ENCODE results near the gene GOLGA6A.
"Not testable (repeated sequence)": the region's sequence is repeated elsewhere in the genome, so short reads cannot be mapped to it uniquely, and the experiment has no call there.

Gene GOLGA6A

DNA sequence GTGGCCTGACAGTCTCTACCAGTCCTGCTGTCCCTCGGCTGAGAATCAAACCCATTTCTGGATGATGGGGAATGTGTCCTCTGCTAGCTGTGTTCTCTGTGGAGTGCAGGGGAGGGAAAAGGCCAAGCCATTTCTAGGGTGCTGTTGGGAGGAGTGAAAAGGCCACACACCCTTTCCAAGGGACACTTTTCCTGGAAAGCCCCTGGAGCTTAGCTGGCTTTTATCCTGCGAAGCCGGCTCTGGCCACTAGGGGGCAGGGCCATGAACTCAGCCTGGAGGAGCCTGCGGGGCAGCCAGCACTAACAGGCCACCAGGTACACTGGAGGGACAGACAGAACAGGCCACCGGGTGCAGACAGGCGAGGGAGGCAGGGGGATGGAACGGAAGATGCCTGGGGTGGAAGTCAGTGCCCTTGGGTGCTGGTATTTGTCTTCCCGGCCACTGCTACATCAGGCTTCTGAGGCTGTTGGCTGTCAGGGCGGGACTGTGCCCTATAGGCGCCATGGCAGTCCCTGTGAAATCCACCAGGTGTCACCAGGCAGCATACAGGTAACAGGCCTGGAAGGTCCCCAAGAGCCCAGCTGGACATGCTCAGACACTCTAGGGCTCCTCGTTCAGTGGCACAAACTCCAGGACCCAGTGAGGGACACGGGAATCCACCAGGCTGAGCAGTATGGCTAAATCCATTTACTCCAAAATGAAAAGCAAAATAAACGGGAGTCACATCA, 16.5 kb downstream of the GOLGA6A start:
- H3K27me3 ChIP-seq (ENCODE audit: control insufficient read depth, low read length); H3K9me2 ChIP-seq (replicated peaks; ENCODE audit: control insufficient read depth, low read length); H3K4me3 ChIP-seq (ENCODE audit: low read length); H3K27ac ChIP-seq (ENCODE audit: low read depth, low read length); H3F3A ChIP-seq (ENCODE audit: control insufficient read depth, insufficient read depth); H4K20me1 ChIP-seq (ENCODE audit: control insufficient read depth, insufficient read depth, low read depth, low read length); H3K79me2 ChIP-seq (ENCODE audit: control insufficient read depth, low read length); H3K9me3 ChIP-seq (ENCODE audit: control insufficient read depth, insufficient read depth, low read length); H3K4me1 ChIP-seq (ENCODE audit: control insufficient read depth, low read length); H3K4me2 ChIP-seq (ENCODE audit: low read length); H3K36me3 ChIP-seq (ENCODE audit: control insufficient read depth, low read length): not testable (repeated sequence)
- TF ChIP-seq, protein P1, sequence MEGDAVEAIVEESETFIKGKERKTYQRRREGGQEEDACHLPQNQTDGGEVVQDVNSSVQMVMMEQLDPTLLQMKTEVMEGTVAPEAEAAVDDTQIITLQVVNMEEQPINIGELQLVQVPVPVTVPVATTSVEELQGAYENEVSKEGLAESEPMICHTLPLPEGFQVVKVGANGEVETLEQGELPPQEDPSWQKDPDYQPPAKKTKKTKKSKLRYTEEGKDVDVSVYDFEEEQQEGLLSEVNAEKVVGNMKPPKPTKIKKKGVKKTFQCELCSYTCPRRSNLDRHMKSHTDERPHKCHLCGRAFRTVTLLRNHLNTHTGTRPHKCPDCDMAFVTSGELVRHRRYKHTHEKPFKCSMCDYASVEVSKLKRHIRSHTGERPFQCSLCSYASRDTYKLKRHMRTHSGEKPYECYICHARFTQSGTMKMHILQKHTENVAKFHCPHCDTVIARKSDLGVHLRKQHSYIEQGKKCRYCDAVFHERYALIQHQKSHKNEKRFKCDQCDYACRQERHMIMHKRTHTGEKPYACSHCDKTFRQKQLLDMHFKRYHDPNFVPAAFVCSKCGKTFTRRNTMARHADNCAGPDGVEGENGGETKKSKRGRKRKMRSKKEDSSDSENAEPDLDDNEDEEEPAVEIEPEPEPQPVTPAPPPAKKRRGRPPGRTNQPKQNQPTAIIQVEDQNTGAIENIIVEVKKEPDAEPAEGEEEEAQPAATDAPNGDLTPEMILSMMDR (IDR thresholded peaks at IDR 0.05; ENCODE audit: low read depth, low read length, poor library complexity, severe bottlenecking): peak; percentile 38

DNA sequence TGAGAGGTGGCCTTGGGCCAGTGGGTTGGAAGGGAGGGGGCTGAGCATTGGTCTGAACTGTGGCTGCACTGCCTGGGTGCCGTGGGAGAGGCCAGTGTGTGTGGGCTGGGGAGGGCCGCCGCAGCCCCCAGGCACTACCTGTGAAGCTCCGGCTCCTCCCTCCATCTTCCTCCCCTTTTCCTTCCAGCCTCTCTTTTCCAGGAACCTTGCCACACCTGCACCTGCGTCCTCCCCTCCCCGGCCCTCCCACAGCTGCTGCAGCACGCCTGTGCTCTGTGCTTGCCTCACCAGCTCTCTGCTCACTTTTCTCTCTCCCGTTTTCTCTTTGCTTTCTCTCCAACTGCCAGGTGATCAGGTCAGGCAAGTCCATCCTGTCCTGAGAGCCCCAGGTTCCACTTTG, 17.5 kb downstream of the GOLGA6A start:
- not testable (repeated sequence) for H3K4me1 ChIP-seq (ENCODE audit: control insufficient read depth, low read length); H3K9me3 ChIP-seq (ENCODE audit: control insufficient read depth, insufficient read depth, low read length); H3K79me2 ChIP-seq (ENCODE audit: control insufficient read depth, low read length); H3K4me3 ChIP-seq (ENCODE audit: low read length); H4K20me1 ChIP-seq (ENCODE audit: control insufficient read depth, insufficient read depth, low read depth, low read length); H3K4me2 ChIP-seq (ENCODE audit: low read length); H3K9me2 ChIP-seq (replicated peaks; ENCODE audit: control insufficient read depth, low read length); H3F3A ChIP-seq (ENCODE audit: control insufficient read depth, insufficient read depth); H3K36me3 ChIP-seq (ENCODE audit: control insufficient read depth, low read length); H3K27me3 ChIP-seq (ENCODE audit: control insufficient read depth, low read length); H3K27ac ChIP-seq (ENCODE audit: low read depth, low read length)

DNA sequence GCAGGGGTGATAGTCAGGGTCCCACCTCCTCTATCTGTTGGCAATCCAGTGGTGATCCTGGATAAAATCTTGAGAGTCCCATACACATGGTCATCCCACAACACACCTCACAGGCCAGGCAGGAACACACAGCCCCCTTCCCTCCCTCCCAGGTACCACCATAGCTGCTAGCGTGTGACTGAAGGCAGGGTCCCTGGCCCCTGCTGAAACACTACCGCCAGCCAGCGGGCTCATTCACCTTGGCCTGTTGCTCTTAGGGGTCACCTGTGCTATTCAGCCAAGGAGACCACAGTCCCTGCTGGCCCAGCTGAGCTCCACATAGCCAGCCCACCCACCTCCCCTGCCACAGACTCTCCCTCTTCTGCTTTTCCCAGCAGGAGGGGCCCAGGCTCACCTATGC, 18.2 kb downstream of the GOLGA6A start:
- H3K4me1 ChIP-seq (ENCODE audit: control insufficient read depth, low read length); H3F3A ChIP-seq (ENCODE audit: control insufficient read depth, insufficient read depth); H3K9me2 ChIP-seq (replicated peaks; ENCODE audit: control insufficient read depth, low read length); H3K36me3 ChIP-seq (ENCODE audit: control insufficient read depth, low read length); H3K27ac ChIP-seq (ENCODE audit: low read depth, low read length); H3K79me2 ChIP-seq (ENCODE audit: control insufficient read depth, low read length); H3K4me3 ChIP-seq (ENCODE audit: low read length); H3K9me3 ChIP-seq (ENCODE audit: control insufficient read depth, insufficient read depth, low read length); H3K27me3 ChIP-seq (ENCODE audit: control insufficient read depth, low read length); H3K4me2 ChIP-seq (ENCODE audit: low read length); H4K20me1 ChIP-seq (ENCODE audit: control insufficient read depth, insufficient read depth, low read depth, low read length): not testable (repeated sequence)

GRCh38 chr15:74063425-74064146, 18.8 kb downstream of the GOLGA6A start:
- H3K4me2 ChIP-seq (ENCODE audit: low read length); H3K27ac ChIP-seq (ENCODE audit: low read depth, low read length); H3K9me3 ChIP-seq (ENCODE audit: control insufficient read depth, insufficient read depth, low read length); H3K79me2 ChIP-seq (ENCODE audit: control insufficient read depth, low read length); H3K27me3 ChIP-seq (ENCODE audit: control insufficient read depth, low read length); H3F3A ChIP-seq (ENCODE audit: control insufficient read depth, insufficient read depth); H3K9me2 ChIP-seq (replicated peaks; ENCODE audit: control insufficient read depth, low read length); H3K36me3 ChIP-seq (ENCODE audit: control insufficient read depth, low read length); H3K4me3 ChIP-seq (ENCODE audit: low read length); H4K20me1 ChIP-seq (ENCODE audit: control insufficient read depth, insufficient read depth, low read depth, low read length); H3K4me1 ChIP-seq (ENCODE audit: control insufficient read depth, low read length): not testable (repeated sequence)

DNA sequence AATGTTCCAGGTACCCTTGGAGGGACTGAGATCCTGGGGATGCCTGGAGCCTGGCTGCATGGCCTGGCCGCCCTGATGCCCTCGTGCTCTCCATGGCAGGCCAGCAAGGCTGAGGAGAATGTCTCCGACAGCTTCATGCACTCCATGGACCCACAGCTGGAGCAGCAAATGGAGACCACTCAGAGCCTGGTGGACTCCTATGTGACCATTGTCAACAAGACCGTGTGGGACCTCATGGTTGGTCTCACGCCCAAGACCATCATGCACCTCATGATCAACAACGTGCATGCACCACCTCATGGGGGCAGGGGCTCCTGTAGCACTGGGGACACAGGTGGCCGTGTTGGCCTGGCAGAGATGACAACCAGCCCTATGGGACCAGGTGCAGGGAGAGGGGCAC, 19.7 kb downstream of the GOLGA6A start:
- Histone ChIP-seq H3K36me3 (ENCODE audit: control insufficient read depth, low read length) (no peaks in the 10 kb centered on the region), H3K27me3 (ENCODE audit: control insufficient read depth, low read length) (peaks cover 2% of the 10 kb centered on the region; the same call in 1 of the 2 replicates), H3K27ac (ENCODE audit: low read depth, low read length) (no peak overlapping the region), H3K9me3 (ENCODE audit: control insufficient read depth, insufficient read depth, low read length) (no peaks in the 10 kb centered on the region), H3K4me3 (ENCODE audit: low read length) (no peak overlapping the region), H4K20me1 (ENCODE audit: control insufficient read depth, insufficient read depth, low read depth, low read length) (no peaks in the 10 kb centered on the region), H3K4me1 (ENCODE audit: control insufficient read depth, low read length) (no peaks in the 10 kb centered on the region), H3K4me2 (ENCODE audit: low read length) (no peak overlapping the region), H3K79me2 (ENCODE audit: control insufficient read depth, low read length) (no peaks in the 10 kb centered on the region), H3F3A (ENCODE audit: control insufficient read depth, insufficient read depth) (no peaks in the 10 kb centered on the region), H3K9me2 (replicated peaks; ENCODE audit: control insufficient read depth, low read length) (no peaks in the 10 kb centered on the region)
- TF ChIP-seq, protein P1 (IDR thresholded peaks at IDR 0.05; ENCODE audit: low read depth, low read length, poor library complexity, severe bottlenecking): no peak
- TF ChIP-seq EZH2phosphoT487 (IDR thresholded peaks at IDR 0.05; ENCODE audit: borderline replicate concordance, low read length): no peak

Data from DOHH2 (cell line).